ENCODE measurements around the gene KLHL34. TPM values are rescaled to one million over a fixed set of nuclear protein-coding genes. Genes with fewer than 3 reads are reported as not detected.
A peak's percentile ranks its signal among the peaks of the same experiment; 100 is the strongest.

Gene KLHL34
- total RNA-seq, 1 donor from 2014 or later, result not detected

- H3K36me3 Mint-ChIP-seq (ENCODE audit: low read depth, unreplicated experiment), result no peaks in the 10 kb centered on the region
- H3K27me3 Mint-ChIP-seq (ENCODE audit: low read depth, unreplicated experiment), result no peaks in the 10 kb centered on the region
- DNase-seq (ENCODE audit: low read depth) (no peak), FAIRE-seq (no peak)
- H3K9ac ChIP-seq (ENCODE audit: low read length), result no peak overlapping the region
- H3K4me3 Mint-ChIP-seq (ENCODE audit: unreplicated experiment), result no peak overlapping the region
- no peak overlapping the region for H3K27ac Mint-ChIP-seq (ENCODE audit: unreplicated experiment)
- no peak overlapping the region for H3K4me3 ChIP-seq (ENCODE audit: insufficient read depth, low read depth, low read length)
- H4K20me1 ChIP-seq (ENCODE audit: insufficient read depth, low read length), result no peaks in the 10 kb centered on the region
- no peak overlapping the region for H3K4me2 ChIP-seq (ENCODE audit: low read length)
- H3K9me3 Mint-ChIP-seq (ENCODE audit: unreplicated experiment), result no peaks in the 10 kb centered on the region
- H3K79me2 ChIP-seq (ENCODE audit: insufficient read depth, low read length), result no peaks in the 10 kb centered on the region
- H3K9me3 ChIP-seq (ENCODE audit: insufficient read depth, low read depth, low read length), result no peaks in the 10 kb centered on the region
- TF ChIP-seq CTCF (IDR thresholded peaks at IDR 0.05; ENCODE audit: insufficient read depth, low read depth, low read length), result no peak
- TF ChIP-seq EZH2 (IDR thresholded peaks at IDR 0.05; ENCODE audit: insufficient read depth, low read length), result no peak
- H3K36me3 ChIP-seq (ENCODE audit: insufficient read depth, low read length), result no peaks in the 10 kb centered on the region
- peaks cover 2% of the 10 kb centered on the region for H3K4me1 Mint-ChIP-seq (ENCODE audit: low read depth, unreplicated experiment)
- no peak overlapping the region for H3K27ac ChIP-seq (ENCODE audit: low read depth, low read length)
- H3K4me1 ChIP-seq (ENCODE audit: insufficient read depth, low read length), result peaks cover 6% of the 10 kb centered on the region
- H3K27me3 ChIP-seq (ENCODE audit: insufficient read depth, low read length), result no peaks in the 10 kb centered on the region
- no peak overlapping the region for H2AFZ ChIP-seq (ENCODE audit: low read depth, low read length)
Observed at GRCh38 chrX:21702725-21703124, 44.6 kb upstream of the KLHL34 start.

- Histone ChIP-seq H3K4me1 (ENCODE audit: insufficient read depth, low read length) (peaks cover 6% of the 10 kb centered on the region), H3K9me3 (ENCODE audit: insufficient read depth, low read depth, low read length) (no peaks in the 10 kb centered on the region), H3K4me3 (ENCODE audit: insufficient read depth, low read depth, low read length) (no peak overlapping the region), H3K27me3 (ENCODE audit: insufficient read depth, low read length) (no peaks in the 10 kb centered on the region), H2AFZ (ENCODE audit: low read depth, low read length) (no peak overlapping the region), H3K27ac (ENCODE audit: low read depth, low read length) (no peak overlapping the region), H4K20me1 (ENCODE audit: insufficient read depth, low read length) (no peaks in the 10 kb centered on the region), H3K79me2 (ENCODE audit: insufficient read depth, low read length) (no peaks in the 10 kb centered on the region), H3K4me2 (ENCODE audit: low read length) (no peak overlapping the region), H3K36me3 (ENCODE audit: insufficient read depth, low read length) (no peaks in the 10 kb centered on the region), H3K9ac (ENCODE audit: low read length) (no peak overlapping the region)
- H3K27me3 Mint-ChIP-seq (ENCODE audit: low read depth, unreplicated experiment), result no peaks in the 10 kb centered on the region
- peaks cover 2% of the 10 kb centered on the region for H3K4me1 Mint-ChIP-seq (ENCODE audit: low read depth, unreplicated experiment)
- no peak overlapping the region for H3K4me3 Mint-ChIP-seq (ENCODE audit: unreplicated experiment)
- H3K27ac Mint-ChIP-seq (ENCODE audit: unreplicated experiment), result no peak overlapping the region
- H3K36me3 Mint-ChIP-seq (ENCODE audit: low read depth, unreplicated experiment), result no peaks in the 10 kb centered on the region
- peak; percentile 64 for FAIRE-seq
- no peaks in the 10 kb centered on the region for H3K9me3 Mint-ChIP-seq (ENCODE audit: unreplicated experiment)
- DNase-seq (ENCODE audit: low read depth), result no peak
- TF ChIP-seq EZH2 (IDR thresholded peaks at IDR 0.05; ENCODE audit: insufficient read depth, low read length), result no peak
- no peak for TF ChIP-seq CTCF (IDR thresholded peaks at IDR 0.05; ENCODE audit: insufficient read depth, low read depth, low read length)
Observed at GRCh38 chrX:21700967-21701366, 42.8 kb upstream of the KLHL34 start.

- no peaks in the 10 kb centered on the region for H3K36me3 ChIP-seq (ENCODE audit: insufficient read depth, low read length)
- peaks cover 6% of the 10 kb centered on the region for H3K4me1 ChIP-seq (ENCODE audit: insufficient read depth, low read length)
- H2AFZ ChIP-seq (ENCODE audit: low read depth, low read length), result no peak overlapping the region
- Mint-ChIP-seq H3K36me3 (ENCODE audit: low read depth, unreplicated experiment) (no peaks in the 10 kb centered on the region), H3K4me3 (ENCODE audit: unreplicated experiment) (no peak overlapping the region), H3K27ac (ENCODE audit: unreplicated experiment) (no peak overlapping the region), H3K4me1 (ENCODE audit: low read depth, unreplicated experiment) (peaks cover 2% of the 10 kb centered on the region), H3K27me3 (ENCODE audit: low read depth, unreplicated experiment) (no peaks in the 10 kb centered on the region), H3K9me3 (ENCODE audit: unreplicated experiment) (no peaks in the 10 kb centered on the region)
- no peak overlapping the region for H3K9ac ChIP-seq (ENCODE audit: low read length)
- DNase-seq (ENCODE audit: low read depth) (no peak), FAIRE-seq (no peak)
- H3K4me2 ChIP-seq (ENCODE audit: low read length), result no peak overlapping the region
- TF ChIP-seq EZH2 (IDR thresholded peaks at IDR 0.05; ENCODE audit: insufficient read depth, low read length) (no peak), CTCF (IDR thresholded peaks at IDR 0.05; ENCODE audit: insufficient read depth, low read depth, low read length) (no peak)
- no peaks in the 10 kb centered on the region for H3K27me3 ChIP-seq (ENCODE audit: insufficient read depth, low read length)
- no peaks in the 10 kb centered on the region for H3K9me3 ChIP-seq (ENCODE audit: insufficient read depth, low read depth, low read length)
- H3K79me2 ChIP-seq (ENCODE audit: insufficient read depth, low read length), result no peaks in the 10 kb centered on the region
- H3K4me3 ChIP-seq (ENCODE audit: insufficient read depth, low read depth, low read length), result no peak overlapping the region
- H4K20me1 ChIP-seq (ENCODE audit: insufficient read depth, low read length), result no peaks in the 10 kb centered on the region
- no peak overlapping the region for H3K27ac ChIP-seq (ENCODE audit: low read depth, low read length)
Observed at GRCh38 chrX:21700275-21700674, 42.1 kb upstream of the KLHL34 start.
